Lung (tissue), 12 donors: ENCODE measurements around the gene PTPRD. TPM values are rescaled to one million over a fixed set of nuclear protein-coding genes. Genes with fewer than 3 reads are reported as not detected.
A peak's percentile ranks its signal among the peaks of the same experiment; 100 is the strongest.

ENCODE experiments used
- ATAC-seq: fragments of 200-7000 bp; cut with Tn5 transposase; one replicate; pipeline ENCODE4 v1.9.1; 2020; ENCODE audit warnings: moderate number of reproducible peaks; ENCODE audit not compliant: insufficient read depth, low FRiP score
- DNase-seq, 3 donors: peaks; one replicate each; pipeline ENCODE4 v3.0.0-alpha.2; 2013 to 2017
- H3K27ac ChIP-seq, 2 donors: one replicate each; pipeline ENCODE4 v1.5.1; 2013; ENCODE audit warnings: mild to moderate bottlenecking in 2 of 2, moderate library complexity in 2 of 2, control low read depth in 1 of 2, inconsistent platforms in 1 of 2, low read depth in 1 of 2, low read length in 1 of 2
- H3K27me3 ChIP-seq, 3 donors: one replicate each; pipeline ENCODE4 v1.5.1; 2013; ENCODE audit warnings: low read length in 2 of 3; ENCODE audit not compliant: control insufficient read depth in 3 of 3, insufficient read depth in 3 of 3
- H3K36me3 ChIP-seq, 4 donors: one replicate each; pipeline ENCODE4 v1.5.1; 2013; ENCODE audit warnings: low read length in 4 of 4, mild to moderate bottlenecking in 1 of 4, moderate library complexity in 1 of 4; ENCODE audit not compliant: control insufficient read depth in 4 of 4, insufficient read depth in 4 of 4
- H3K4me1 ChIP-seq, 5 donors: one replicate each; pipeline ENCODE4 v1.5.1; 2013; ENCODE audit warnings: low read length in 5 of 5, mild to moderate bottlenecking in 2 of 5, moderate library complexity in 1 of 5; ENCODE audit not compliant: control insufficient read depth in 5 of 5, insufficient read depth in 5 of 5
- H3K4me3 ChIP-seq: one replicate; pipeline ENCODE4 v1.5.1; 2013; ENCODE audit warnings: mild to moderate bottlenecking, control low read depth, moderate library complexity
- H3K9ac ChIP-seq, 2 donors: one replicate each; pipeline ENCODE4 v1.5.1; 2013; ENCODE audit warnings: low read length in 2 of 2, control low read depth in 1 of 2; ENCODE audit not compliant: insufficient read depth in 1 of 2
- H3K9me3 ChIP-seq, 4 donors: one replicate each; pipeline ENCODE4 v1.5.1; 2013; ENCODE audit warnings: low read length in 3 of 4, mild to moderate bottlenecking in 1 of 4, moderate library complexity in 1 of 4; ENCODE audit not compliant: control insufficient read depth in 4 of 4, insufficient read depth in 3 of 4
- WGBS, 2 donors: extraction: QIAGEN DNeasy Blood & Tissue Kit; methylation state at CpG; one replicate each; pipeline ENCODE4 v1.1.7; 2013; 5-methylcytosine and 5-hydroxymethylcytosine counted together
- polyA plus RNA-seq, 2 donors: library from polyadenylated mRNA; stranded (reverse); fragments of 200-250 nt; gene quantifications; one replicate each; pipeline ENCODE4 v1.2.1, GENCODE V29; 2013
- total RNA-seq, 2 donors: library from RNA; depleted of rRNA in 1 of 2; stranded (reverse); fragments of >200 nt in 1 of 2; gene quantifications; one replicate each; pipeline ENCODE4 v1.2.1, GENCODE V29; 2014 to 2021
- TF ChIP-seq, protein P1 (sequence below): IDR thresholded peaks from 2 replicates; pipeline ENCODE4 v1.5.1; 2012; ENCODE audit warnings: mild to moderate bottlenecking; ENCODE audit errors: control extremely low read depth, extremely low read depth
- donor health status: control.
- donor health status: control.
- donor health status: Bipolar disorder and iron deficiency.
- donor health status: healthy.
- donor health status: DM: yes; HTN: yes; CAD: no.

PTPRD gene
- total and polyA plus RNA-seq, 4 donors: 1.9 to 145 (median 13.7) TPM

DNA sequence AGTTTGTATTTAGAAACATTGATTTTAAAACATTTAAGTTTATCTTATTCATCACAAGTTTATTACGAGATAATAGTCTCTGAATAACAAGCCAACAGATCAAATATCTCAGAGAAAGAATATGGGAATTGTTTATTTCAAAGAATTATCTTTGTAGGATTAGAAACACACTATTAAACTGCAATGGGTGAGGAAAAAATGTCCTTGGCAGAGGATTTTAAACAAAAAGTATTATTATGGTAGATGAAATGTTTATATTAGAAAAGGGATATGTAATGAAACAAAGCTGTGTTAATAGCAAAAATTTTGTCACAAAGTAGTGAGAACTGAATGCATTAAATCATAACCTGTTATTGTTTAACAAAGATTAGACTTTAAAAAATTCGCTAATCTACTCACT lies 1430.4 kb downstream of the PTPRD start:
- whole genome bisulfite sequencing, 2 donors: 67 to 70% methylated on average over 2 of the region's 2 CpGs

DNA sequence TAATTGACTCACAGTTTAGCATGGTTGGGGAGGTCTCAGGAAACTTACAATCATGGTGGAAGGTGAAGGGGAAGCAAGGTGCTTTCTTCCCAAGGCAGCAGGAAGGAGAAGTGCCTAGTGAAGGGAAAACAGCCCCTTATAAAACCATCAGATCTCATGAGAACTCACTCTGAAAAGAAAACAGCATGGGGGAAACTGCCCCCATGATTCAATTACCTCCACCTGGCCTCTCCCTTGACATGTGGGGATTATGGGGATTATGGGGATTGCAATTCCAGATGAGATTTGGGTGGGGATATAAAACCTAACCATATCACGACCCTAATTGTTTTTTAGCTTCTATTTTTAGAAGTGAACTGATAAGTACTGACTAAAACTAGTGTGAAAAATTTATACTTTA lies 1435.7 kb downstream of the PTPRD start:
- H3K4me1 ChIP-seq: peaks cover 0 to 10% (median 0%) of the 10 kb centered on the region in 5 donors
- TF ChIP-seq, protein P1, sequence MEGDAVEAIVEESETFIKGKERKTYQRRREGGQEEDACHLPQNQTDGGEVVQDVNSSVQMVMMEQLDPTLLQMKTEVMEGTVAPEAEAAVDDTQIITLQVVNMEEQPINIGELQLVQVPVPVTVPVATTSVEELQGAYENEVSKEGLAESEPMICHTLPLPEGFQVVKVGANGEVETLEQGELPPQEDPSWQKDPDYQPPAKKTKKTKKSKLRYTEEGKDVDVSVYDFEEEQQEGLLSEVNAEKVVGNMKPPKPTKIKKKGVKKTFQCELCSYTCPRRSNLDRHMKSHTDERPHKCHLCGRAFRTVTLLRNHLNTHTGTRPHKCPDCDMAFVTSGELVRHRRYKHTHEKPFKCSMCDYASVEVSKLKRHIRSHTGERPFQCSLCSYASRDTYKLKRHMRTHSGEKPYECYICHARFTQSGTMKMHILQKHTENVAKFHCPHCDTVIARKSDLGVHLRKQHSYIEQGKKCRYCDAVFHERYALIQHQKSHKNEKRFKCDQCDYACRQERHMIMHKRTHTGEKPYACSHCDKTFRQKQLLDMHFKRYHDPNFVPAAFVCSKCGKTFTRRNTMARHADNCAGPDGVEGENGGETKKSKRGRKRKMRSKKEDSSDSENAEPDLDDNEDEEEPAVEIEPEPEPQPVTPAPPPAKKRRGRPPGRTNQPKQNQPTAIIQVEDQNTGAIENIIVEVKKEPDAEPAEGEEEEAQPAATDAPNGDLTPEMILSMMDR: no peak
- no peak for DNase-seq
- ATAC-seq: no peak
- no peaks in the 10 kb centered on the region for H3K27me3 ChIP-seq
- H3K36me3 ChIP-seq: no peaks in the 10 kb centered on the region
- no peak overlapping the region for H3K4me3 ChIP-seq
- 58 to 73% methylated on average over 1 of the region's 1 CpG for WGBS, 2 donors
- H3K9me3 ChIP-seq: peaks cover 0 to 5% (median 0%) of the 10 kb centered on the region in 4 donors
- H3K27ac ChIP-seq: no peak overlapping the region
- H3K9ac ChIP-seq: no peak overlapping the region

More for the DNA sequence above, 1430.4 kb downstream of the PTPRD start:
- H3K4me3 ChIP-seq: no peak overlapping the region
- H3K4me1 ChIP-seq: peaks cover 0 to 24% (median 0%) of the 10 kb centered on the region in 5 donors
- H3K9ac ChIP-seq: no peak overlapping the region
- DNase-seq: peak in 2 of 3 donors; percentile 72 to 80
- H3K9me3 ChIP-seq: peaks cover 0 to 5% (median 0%) of the 10 kb centered on the region in 4 donors
- no peak overlapping the region for H3K27ac ChIP-seq
- TF ChIP-seq, protein P1: no peak
- no peaks in the 10 kb centered on the region for H3K27me3 ChIP-seq
- H3K36me3 ChIP-seq: no peaks in the 10 kb centered on the region
- ATAC-seq: no peak

DNA sequence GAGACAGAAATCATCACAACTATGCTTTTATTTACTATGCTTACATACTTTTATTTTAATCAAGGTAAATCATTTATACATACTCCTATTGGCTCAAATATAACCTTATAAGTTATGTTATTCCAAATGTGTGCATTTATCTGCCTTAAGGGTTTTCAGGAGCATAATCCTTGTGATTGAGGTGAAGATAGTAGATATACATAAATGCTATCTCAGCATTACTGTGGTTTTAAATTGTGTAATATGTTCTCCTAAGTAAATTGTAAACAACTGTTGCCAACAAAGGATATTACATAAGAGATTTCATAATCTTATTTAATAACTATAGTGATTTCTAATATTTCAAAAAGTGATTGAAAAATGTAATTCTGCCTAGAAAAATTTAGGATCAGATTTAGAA lies 1438.4 kb downstream of the PTPRD start:
- ATAC-seq: no peak

More for the DNA sequence above, 1438.4 kb downstream of the PTPRD start:
- peaks cover 0 to 2% (median 0%) of the 10 kb centered on the region in 4 donors for H3K9me3 ChIP-seq
- H3K27me3 ChIP-seq: no peaks in the 10 kb centered on the region
- TF ChIP-seq, protein P1: no peak
- H3K36me3 ChIP-seq: no peaks in the 10 kb centered on the region
- no peak overlapping the region for H3K4me3 ChIP-seq
- H3K27ac ChIP-seq: no peak overlapping the region
- no peak overlapping the region for H3K9ac ChIP-seq
- DNase-seq: peak in 1 of 3 donors; percentile 21
- H3K4me1 ChIP-seq: peaks cover 0 to 8% (median 0%) of the 10 kb centered on the region in 5 donors
